Neural progenitor cell (in vitro differentiated cells): ENCODE data around the gene CPLX1. TPM values are rescaled to one million over a fixed set of nuclear protein-coding genes. Genes with fewer than 3 reads are reported as not detected.

ENCODE experiments used
- DNase-seq: peaks from one replicate; pipeline ENCODE4 v3.0.0-alpha.2; 2016; ENCODE audit warnings: low spot score
- H2AFZ ChIP-seq: fragments of 200-600 bp; sonication (generic); replicated peaks from 2 replicates; pipeline ENCODE4 v1.6.1; 2016; ENCODE audit warnings: antibody characterized with exemption
- H3F3A ChIP-seq: fragments of 200-600 bp; sonication (generic); 2 replicates; pipeline ENCODE4 v1.6.1; 2016; ENCODE audit warnings: antibody characterized with exemption, low read depth
- H3K27ac ChIP-seq: fragments of 200-600 bp; sonication (generic); 2 replicates; pipeline ENCODE4 v1.5.1; 2016; ENCODE audit warnings: mild to moderate bottlenecking
- H3K27me3 ChIP-seq: fragments of 200-600 bp; sonication (generic); 2 replicates; pipeline ENCODE4 v1.6.1; 2016; ENCODE audit warnings: mild to moderate bottlenecking, moderate library complexity
- H3K36me3 ChIP-seq: fragments of 200-600 bp; sonication (generic); 2 replicates; pipeline ENCODE4 v1.5.1; 2016
- H3K4me1 ChIP-seq: fragments of 200-600 bp; sonication (generic); 2 replicates; pipeline ENCODE4 v1.6.1; 2016; ENCODE audit warnings: mixed run types
- H3K4me2 ChIP-seq: fragments of 200-600 bp; sonication (generic); 2 replicates; pipeline ENCODE4 v1.6.1; 2016
- H3K4me3 ChIP-seq: fragments of 200-600 bp; sonication (generic); 2 replicates; pipeline ENCODE4 v1.5.1; 2016
- H3K79me2 ChIP-seq: fragments of 200-600 bp; sonication (generic); 2 replicates; pipeline ENCODE4 v1.6.1; 2016; ENCODE audit warnings: low read depth
- H3K9ac ChIP-seq: fragments of 200-600 bp; sonication (generic); 2 replicates; pipeline ENCODE4 v1.6.1; 2016
- H3K9me3 ChIP-seq: fragments of 200-600 bp; sonication (generic); 2 replicates; pipeline ENCODE4 v1.5.1; 2016; ENCODE audit warnings: low read depth
- H4K20me1 ChIP-seq: fragments of 200-600 bp; sonication (generic); 2 replicates; pipeline ENCODE4 v1.6.1; 2016; ENCODE audit warnings: low read depth
- H3K27ac Mint-ChIP-seq: 3 replicates; pipeline ENCODE4 v1.8.0; 2021; ENCODE audit warnings: mixed read lengths
- H3K27me3 Mint-ChIP-seq: 2 replicates; pipeline ENCODE4 v1.8.0; 2022; ENCODE audit warnings: low read depth, mild to moderate bottlenecking, inconsistent platforms, moderate library complexity, mixed read lengths; ENCODE audit not compliant: insufficient read depth
- H3K36me3 Mint-ChIP-seq: 3 replicates; pipeline ENCODE4 v1.8.0; 2021; ENCODE audit warnings: mixed read lengths
- H3K4me1 Mint-ChIP-seq: 3 replicates; pipeline ENCODE4 v1.8.0; 2021; ENCODE audit warnings: mixed read lengths
- H3K4me3 Mint-ChIP-seq: 3 replicates; pipeline ENCODE4 v1.8.0; 2021; ENCODE audit warnings: mild to moderate bottlenecking, moderate library complexity, mixed read lengths
- H3K9me3 Mint-ChIP-seq: 3 replicates; pipeline ENCODE4 v1.8.0; 2020; ENCODE audit warnings: mixed read lengths
- EZH2 ChIP-seq: fragments of 200-600 bp; sonication (generic); IDR thresholded peaks from 2 replicates; pipeline ENCODE4 v1.6.1; 2017; ENCODE audit warnings: antibody characterized with exemption, mild to moderate bottlenecking, moderate library complexity
- EZH2phosphoT487 ChIP-seq: fragments of 200-600 bp; sonication (generic); IDR thresholded peaks from 2 replicates; pipeline ENCODE4 v1.6.1; 2017; ENCODE audit warnings: antibody characterized with exemption
- total RNA-seq: library from RNA; depleted of rRNA; stranded (reverse); fragments of >200 nt; gene quantifications from 2 replicates; pipeline ENCODE4 v1.2.3, GENCODE V29; 2015; ENCODE audit warnings: low replicate concordance
- TF ChIP-seq, protein P1 (sequence below): fragments of 200-600 bp; sonication (generic); IDR thresholded peaks from 2 replicates; pipeline ENCODE4 v1.5.1; 2017; ENCODE audit warnings: antibody characterized with exemption, mild to moderate bottlenecking

Gene CPLX1
- total RNA-seq, 1 donor from 2014 or later: not detected

DNA sequence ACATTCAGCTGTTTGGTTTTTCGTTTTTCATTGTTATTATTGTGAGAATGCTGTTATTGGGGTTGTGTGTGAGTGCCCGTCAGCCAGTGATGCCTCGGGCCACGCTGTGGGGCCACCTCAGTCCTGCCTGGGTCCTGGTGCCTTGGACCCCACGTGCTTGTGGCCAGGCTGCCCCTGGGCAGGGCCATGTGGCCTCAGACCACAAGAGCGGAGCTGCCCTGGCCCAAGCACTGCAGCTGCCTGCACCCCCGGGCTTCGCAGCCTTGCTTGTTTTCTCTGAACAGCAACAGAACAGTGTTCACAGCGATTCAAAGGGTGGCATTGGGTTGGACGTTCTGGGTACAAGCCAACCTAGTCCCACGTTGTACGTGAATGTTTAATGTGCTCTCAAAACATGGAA, 56.9 kb downstream of the CPLX1 start:
- Mint-ChIP-seq H3K9me3 (peaks cover 16% of the 10 kb centered on the region), H3K27ac (no peak overlapping the region), H3K4me3 (no peak overlapping the region), H3K27me3 (peaks cover 11% of the 10 kb centered on the region), H3K4me1 (peaks cover 1% of the 10 kb centered on the region), H3K36me3 (peaks cover 46% of the 10 kb centered on the region)
- no peaks in the 10 kb centered on the region for H3K27me3 ChIP-seq
- peaks cover 70% of the 10 kb centered on the region for H3F3A ChIP-seq
- TF ChIP-seq, protein P1, sequence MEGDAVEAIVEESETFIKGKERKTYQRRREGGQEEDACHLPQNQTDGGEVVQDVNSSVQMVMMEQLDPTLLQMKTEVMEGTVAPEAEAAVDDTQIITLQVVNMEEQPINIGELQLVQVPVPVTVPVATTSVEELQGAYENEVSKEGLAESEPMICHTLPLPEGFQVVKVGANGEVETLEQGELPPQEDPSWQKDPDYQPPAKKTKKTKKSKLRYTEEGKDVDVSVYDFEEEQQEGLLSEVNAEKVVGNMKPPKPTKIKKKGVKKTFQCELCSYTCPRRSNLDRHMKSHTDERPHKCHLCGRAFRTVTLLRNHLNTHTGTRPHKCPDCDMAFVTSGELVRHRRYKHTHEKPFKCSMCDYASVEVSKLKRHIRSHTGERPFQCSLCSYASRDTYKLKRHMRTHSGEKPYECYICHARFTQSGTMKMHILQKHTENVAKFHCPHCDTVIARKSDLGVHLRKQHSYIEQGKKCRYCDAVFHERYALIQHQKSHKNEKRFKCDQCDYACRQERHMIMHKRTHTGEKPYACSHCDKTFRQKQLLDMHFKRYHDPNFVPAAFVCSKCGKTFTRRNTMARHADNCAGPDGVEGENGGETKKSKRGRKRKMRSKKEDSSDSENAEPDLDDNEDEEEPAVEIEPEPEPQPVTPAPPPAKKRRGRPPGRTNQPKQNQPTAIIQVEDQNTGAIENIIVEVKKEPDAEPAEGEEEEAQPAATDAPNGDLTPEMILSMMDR: no peak
- TF ChIP-seq EZH2 (no peak), EZH2phosphoT487 (no peak)
- H3K4me3 ChIP-seq: no peak overlapping the region
- no peak overlapping the region for H3K4me2 ChIP-seq
- DNase-seq: no peak
- peaks cover 64% of the 10 kb centered on the region for H3K79me2 ChIP-seq
- peaks cover 60% of the 10 kb centered on the region for H4K20me1 ChIP-seq
- H2AFZ ChIP-seq: no peak overlapping the region
- H3K36me3 ChIP-seq: peaks cover 14% of the 10 kb centered on the region
- H3K9ac ChIP-seq: no peak overlapping the region
- no peaks in the 10 kb centered on the region for H3K4me1 ChIP-seq
- no peak overlapping the region for H3K27ac ChIP-seq
- no peaks in the 10 kb centered on the region for H3K9me3 ChIP-seq

GRCh38 chr4:768076-768475, 57.9 kb downstream of the CPLX1 start:
- Histone ChIP-seq H3K9ac (no peak overlapping the region), H3K4me3 (no peak overlapping the region), H2AFZ (no peak overlapping the region), H4K20me1 (peaks cover 51% of the 10 kb centered on the region), H3K4me2 (no peak overlapping the region), H3K36me3 (peaks cover 14% of the 10 kb centered on the region), H3K9me3 (no peaks in the 10 kb centered on the region), H3K27ac (no peak overlapping the region), H3K27me3 (no peaks in the 10 kb centered on the region), H3K4me1 (no peaks in the 10 kb centered on the region), H3F3A (peaks cover 77% of the 10 kb centered on the region), H3K79me2 (peaks cover 55% of the 10 kb centered on the region)
- Mint-ChIP-seq H3K4me3 (no peak overlapping the region), H3K9me3 (peaks cover 21% of the 10 kb centered on the region), H3K4me1 (peaks cover 2% of the 10 kb centered on the region), H3K36me3 (peaks cover 54% of the 10 kb centered on the region), H3K27ac (no peak overlapping the region), H3K27me3 (peaks cover 14% of the 10 kb centered on the region)
- TF ChIP-seq, protein P1: no peak
- no peak for TF ChIP-seq EZH2phosphoT487
- no peak for TF ChIP-seq EZH2
- no peak for DNase-seq

- no peak overlapping the region for H3K4me3 Mint-ChIP-seq
- Histone ChIP-seq H3K4me1 (no peaks in the 10 kb centered on the region), H3F3A (peaks cover 83% of the 10 kb centered on the region), H2AFZ (no peak overlapping the region), H3K79me2 (peaks cover 41% of the 10 kb centered on the region), H3K9ac (no peak overlapping the region), H3K4me3 (no peak overlapping the region), H3K27ac (no peak overlapping the region), H3K27me3 (no peaks in the 10 kb centered on the region), H3K9me3 (no peaks in the 10 kb centered on the region), H4K20me1 (peaks cover 43% of the 10 kb centered on the region), H3K36me3 (peaks cover 14% of the 10 kb centered on the region), H3K4me2 (no peak overlapping the region)
- TF ChIP-seq EZH2phosphoT487 (no peak), EZH2 (no peak)
- TF ChIP-seq, protein P1: no peak
- no peak overlapping the region for H3K27ac Mint-ChIP-seq
- peaks cover 26% of the 10 kb centered on the region for H3K9me3 Mint-ChIP-seq
- peaks cover 18% of the 10 kb centered on the region for H3K27me3 Mint-ChIP-seq
- H3K4me1 Mint-ChIP-seq: peaks cover 5% of the 10 kb centered on the region
- no peak for DNase-seq
- H3K36me3 Mint-ChIP-seq: peaks cover 63% of the 10 kb centered on the region
Measured at GRCh38 chr4:766559-767283, 59.2 kb downstream of the CPLX1 start.
